ENCODE results near the gene TBC1D1.
A peak's percentile ranks its signal among the peaks of the same experiment; 100 is the strongest.

Gene TBC1D1

DNA sequence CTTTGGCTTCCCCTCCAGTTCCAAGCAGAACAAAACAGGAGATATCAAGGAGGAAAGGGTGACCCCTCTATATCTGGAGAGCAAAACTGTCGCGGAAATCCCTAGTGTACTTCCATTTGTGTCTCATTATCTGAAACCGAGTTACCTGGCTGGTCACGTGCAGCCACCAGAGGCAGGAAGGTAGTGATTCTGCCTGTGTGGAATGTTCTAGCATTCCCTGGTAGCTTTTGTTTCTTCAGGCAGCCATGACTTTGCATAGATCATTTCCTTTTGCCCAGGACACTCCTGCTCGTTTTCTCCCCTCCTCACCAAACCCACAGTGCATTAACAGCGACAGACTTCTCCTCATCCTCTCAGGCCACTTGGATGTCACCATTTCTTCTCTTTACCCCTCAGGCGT lies 177.2 kb downstream of the TBC1D1 start:
- no peaks in the 10 kb centered on the region for H3K9me2 ChIP-seq (replicated peaks; ENCODE audit: insufficient read depth, low read length)
- TF ChIP-seq EZH2phosphoT487 (IDR thresholded peaks at IDR 0.05; ENCODE audit: low read length) (no peak), EZH2 (optimal IDR thresholded peaks at IDR 0.05; ENCODE audit: low read depth, low read length) (no peak), CTCF (IDR thresholded peaks at IDR 0.05; ENCODE audit: low read length) (no peak)
- H3K4me3 ChIP-seq (ENCODE audit: low read length) = no peak overlapping the region
- H2AFZ ChIP-seq (ENCODE audit: low read length) = no peak overlapping the region
- peaks cover 58% of the 10 kb centered on the region for H3K4me1 ChIP-seq (ENCODE audit: low read length)
- no peaks in the 10 kb centered on the region for H3K36me3 ChIP-seq (replicated peaks; ENCODE audit: insufficient read depth, low read length)
- H3K79me2 ChIP-seq (ENCODE audit: low read length) = peaks cover 10% of the 10 kb centered on the region; the same call in 1 of the 2 replicates
- no peaks in the 10 kb centered on the region for H3K27me3 ChIP-seq (replicated peaks; ENCODE audit: insufficient read depth, low read length)
- H3K4me2 ChIP-seq (ENCODE audit: low read depth, low read length) = peak overlapping the region; percentile 13; the same call in 1 of the 2 replicates
- no peaks in the 10 kb centered on the region; the same call in 1 of the 2 replicates for H3F3A ChIP-seq (ENCODE audit: insufficient read depth, low read length)
- H4K20me1 ChIP-seq (ENCODE audit: insufficient read depth, low read length) = no peaks in the 10 kb centered on the region
- no peak for DNase-seq
- no peaks in the 10 kb centered on the region for H3K9me3 ChIP-seq (replicated peaks; ENCODE audit: insufficient read depth, low read length)
- peak overlapping the region; percentile 63 for H3K27ac ChIP-seq (ENCODE audit: low read length)
- H3K9ac ChIP-seq (ENCODE audit: low read length) = no peak overlapping the region

DNA sequence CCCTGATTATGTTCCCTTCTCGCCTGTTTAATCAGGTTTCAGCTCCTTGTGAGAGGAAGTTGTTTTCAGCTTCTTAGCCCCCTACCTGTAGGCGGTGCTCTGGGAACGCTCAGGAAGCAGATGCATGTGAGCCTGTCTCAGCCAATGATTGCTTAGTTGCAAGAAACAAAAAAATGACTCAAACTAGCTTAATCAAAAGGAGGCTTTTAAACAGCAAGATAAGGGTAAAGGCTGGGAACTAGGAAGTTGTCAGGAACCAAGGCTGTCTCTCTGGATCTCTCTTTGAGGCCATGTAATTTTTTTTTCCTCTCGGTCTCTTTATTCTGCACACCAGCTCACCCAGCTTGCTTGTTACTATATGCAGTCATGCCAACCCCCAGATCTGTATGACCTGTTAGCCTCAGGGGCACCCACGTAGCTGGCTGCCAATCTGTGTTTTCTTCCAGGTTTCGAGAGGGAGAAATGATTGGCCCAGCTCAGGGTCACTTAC lies 178.4 kb downstream of the TBC1D1 start:
- no peaks in the 10 kb centered on the region for H4K20me1 ChIP-seq (ENCODE audit: insufficient read depth, low read length)
- 0 out of 2 replicates have a peak, but pooled peaks cover 3% of the 10 kb centered on the region for H3K79me2 ChIP-seq (ENCODE audit: low read length)
- DNase-seq = peak; percentile 67
- 0 out of 2 replicates have a peak overlapping the region, but pooled peaks have one; percentile 6 for H3K9ac ChIP-seq (ENCODE audit: low read length)
- no peak overlapping the region for H2AFZ ChIP-seq (ENCODE audit: low read length)
- no peaks in the 10 kb centered on the region for H3K9me2 ChIP-seq (replicated peaks; ENCODE audit: insufficient read depth, low read length)
- H3K27me3 ChIP-seq (replicated peaks; ENCODE audit: insufficient read depth, low read length) = no peaks in the 10 kb centered on the region
- H3K9me3 ChIP-seq (replicated peaks; ENCODE audit: insufficient read depth, low read length) = no peaks in the 10 kb centered on the region
- peak overlapping the region; percentile 16; the same call in 1 of the 2 replicates for H3K27ac ChIP-seq (ENCODE audit: low read length)
- TF ChIP-seq EZH2 (optimal IDR thresholded peaks at IDR 0.05; ENCODE audit: low read depth, low read length) (no peak), EZH2phosphoT487 (IDR thresholded peaks at IDR 0.05; ENCODE audit: low read length) (no peak), CTCF (IDR thresholded peaks at IDR 0.05; ENCODE audit: low read length) (peak; percentile 75)
- peaks cover 58% of the 10 kb centered on the region for H3K4me1 ChIP-seq (ENCODE audit: low read length)
- no peaks in the 10 kb centered on the region; the same call in 1 of the 2 replicates for H3F3A ChIP-seq (ENCODE audit: insufficient read depth, low read length)
- H3K4me3 ChIP-seq (ENCODE audit: low read length) = no peak overlapping the region
- no peak overlapping the region for H3K4me2 ChIP-seq (ENCODE audit: low read depth, low read length)
- no peaks in the 10 kb centered on the region for H3K36me3 ChIP-seq (replicated peaks; ENCODE audit: insufficient read depth, low read length)

DNA sequence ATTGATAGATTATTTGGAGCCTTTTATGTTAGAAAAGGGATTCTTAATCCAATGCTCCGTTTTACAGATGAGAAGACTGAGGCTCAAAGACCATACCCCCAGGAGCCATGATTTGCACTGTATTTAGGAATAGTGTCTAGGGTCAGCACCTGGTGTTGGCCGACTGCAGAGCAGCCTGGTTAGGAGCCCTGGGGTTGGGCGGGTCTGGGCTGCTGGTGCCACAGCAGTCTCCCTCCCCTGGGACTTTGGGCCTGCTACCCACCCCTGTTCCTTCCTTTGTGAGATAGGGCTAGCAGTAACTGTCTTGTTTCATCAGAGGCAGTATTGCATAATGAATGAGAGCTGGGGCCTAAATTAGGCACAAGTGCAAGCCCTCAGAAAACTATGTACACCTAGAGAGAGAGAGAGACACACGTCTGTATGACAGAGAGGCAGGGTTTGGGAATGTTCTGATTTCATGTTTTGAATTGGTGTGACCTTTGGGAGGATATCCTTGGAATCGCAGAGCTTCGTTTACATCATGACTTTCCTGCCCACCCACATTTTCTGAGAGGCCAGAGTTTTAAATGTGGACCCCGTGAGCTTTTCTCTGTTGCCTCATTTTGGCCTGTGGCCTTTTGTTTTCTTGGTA lies 181.0 kb downstream of the TBC1D1 start:
- no peak overlapping the region for H3K9ac ChIP-seq (ENCODE audit: low read length)
- peak; percentile 32 for TF ChIP-seq CTCF (IDR thresholded peaks at IDR 0.05; ENCODE audit: low read length)
- no peak for TF ChIP-seq EZH2phosphoT487 (IDR thresholded peaks at IDR 0.05; ENCODE audit: low read length)
- peak; percentile 38 for DNase-seq

More for the DNA sequence above, 181.0 kb downstream of the TBC1D1 start:
- Histone ChIP-seq H3K79me2 (ENCODE audit: low read length) (0 out of 2 replicates have a peak, but pooled peaks cover 3% of the 10 kb centered on the region), H3K36me3 (replicated peaks; ENCODE audit: insufficient read depth, low read length) (no peaks in the 10 kb centered on the region), H2AFZ (ENCODE audit: low read length) (no peak overlapping the region), H3K27me3 (replicated peaks; ENCODE audit: insufficient read depth, low read length) (no peaks in the 10 kb centered on the region), H3F3A (ENCODE audit: insufficient read depth, low read length) (no peaks in the 10 kb centered on the region; the same call in 1 of the 2 replicates), H3K4me2 (ENCODE audit: low read depth, low read length) (peak overlapping the region; percentile 5; the same call in 1 of the 2 replicates), H3K9me2 (replicated peaks; ENCODE audit: insufficient read depth, low read length) (no peaks in the 10 kb centered on the region), H4K20me1 (ENCODE audit: insufficient read depth, low read length) (no peaks in the 10 kb centered on the region), H3K27ac (ENCODE audit: low read length) (peak overlapping the region; percentile 43; the same call in 1 of the 2 replicates), H3K9me3 (replicated peaks; ENCODE audit: insufficient read depth, low read length) (no peaks in the 10 kb centered on the region), H3K4me1 (ENCODE audit: low read length) (peaks cover 66% of the 10 kb centered on the region), H3K4me3 (ENCODE audit: low read length) (no peak overlapping the region)

Measured in MM.1S (cell line).